Left hindlimb (tissue), 1 donor: ENCODE data around the gene TRIM59.

Source experiments
- DNase-seq: peaks from one replicate; pipeline ENCODE4 v3.0.0-alpha.2; 2018

The TRIM59 gene

GRCh38 chr3:160401291-160402095 is 48.1 kb downstream of the TRIM59 start:
- DNase-seq: peak; percentile 44

GRCh38 chr3:160400702-160401150 is 48.9 kb downstream of the TRIM59 start:
- DNase-seq: peak; percentile 40

GRCh38 chr3:160400030-160400701 is 49.4 kb downstream of the TRIM59 start:
- DNase-seq: peak; percentile 59

- DNase-seq: peak; percentile 97
Measured at GRCh38 chr3:160399125-160400029, 50.2 kb downstream of the TRIM59 start, which contains the start of the genes IFT80 and SMC4. Gene IFT80 (minus strand): TSS chr3:160399225. CDS start chr3:160384600, 14,625 bp downstream. Gene SMC4 (plus strand): TSS chr3:160399650. CDS start chr3:160400827, 1,177 bp downstream.

- DNase-seq: no peak
Measured at GRCh38 chr3:160398820-160399124, 50.8 kb downstream of the TRIM59 start.

GRCh38 chr3:160395297-160395696 is 54.3 kb downstream of the TRIM59 start:
- no peak for DNase-seq

GRCh38 chr3:160394009-160394392 is 55.6 kb downstream of the TRIM59 start:
- no peak for DNase-seq

- DNase-seq: no peak
Measured at GRCh38 chr3:160393346-160394008, 56.1 kb downstream of the TRIM59 start.

GRCh38 chr3:160392798-160393197 is 56.8 kb downstream of the TRIM59 start:
- DNase-seq: no peak

- DNase-seq: no peak
Measured at GRCh38 chr3:160390565-160391138, 58.9 kb downstream of the TRIM59 start.
